C4-2B (cell line): ENCODE data around the gene ELFN2.

Source experiments
- CTCF ChIP-seq: fragments of 450-650 bp; conservative IDR thresholded peaks from 2 replicates; pipeline ENCODE4 v1.5.1; 2017; ENCODE audit warnings: mild to moderate bottlenecking
- ZFX ChIP-seq: fragments of 450-650 bp; IDR thresholded peaks from 2 replicates; pipeline ENCODE4 v1.6.1; 2017

- TF ChIP-seq CTCF (no peak), ZFX (no peak)
Measured at GRCh38 chr22:37353839-37354238, 73.4 kb downstream of the ELFN2 start.
